Activated CD4-positive, alpha-beta T cell treated with anti-CD3 and anti-CD28 coated beads, Interleukin-10, Interleukin-2, amounts not matched to agents 100 ng/mL and 50 ng/mL, durations not matched to agents 16 hours and 8 hours (primary cell): ENCODE data around the gene MAP6.

Experiments used
- DNase-seq: peaks from one replicate; pipeline ENCODE4 v3.0.0-alpha.2; 2020

MAP6 gene

DNA sequence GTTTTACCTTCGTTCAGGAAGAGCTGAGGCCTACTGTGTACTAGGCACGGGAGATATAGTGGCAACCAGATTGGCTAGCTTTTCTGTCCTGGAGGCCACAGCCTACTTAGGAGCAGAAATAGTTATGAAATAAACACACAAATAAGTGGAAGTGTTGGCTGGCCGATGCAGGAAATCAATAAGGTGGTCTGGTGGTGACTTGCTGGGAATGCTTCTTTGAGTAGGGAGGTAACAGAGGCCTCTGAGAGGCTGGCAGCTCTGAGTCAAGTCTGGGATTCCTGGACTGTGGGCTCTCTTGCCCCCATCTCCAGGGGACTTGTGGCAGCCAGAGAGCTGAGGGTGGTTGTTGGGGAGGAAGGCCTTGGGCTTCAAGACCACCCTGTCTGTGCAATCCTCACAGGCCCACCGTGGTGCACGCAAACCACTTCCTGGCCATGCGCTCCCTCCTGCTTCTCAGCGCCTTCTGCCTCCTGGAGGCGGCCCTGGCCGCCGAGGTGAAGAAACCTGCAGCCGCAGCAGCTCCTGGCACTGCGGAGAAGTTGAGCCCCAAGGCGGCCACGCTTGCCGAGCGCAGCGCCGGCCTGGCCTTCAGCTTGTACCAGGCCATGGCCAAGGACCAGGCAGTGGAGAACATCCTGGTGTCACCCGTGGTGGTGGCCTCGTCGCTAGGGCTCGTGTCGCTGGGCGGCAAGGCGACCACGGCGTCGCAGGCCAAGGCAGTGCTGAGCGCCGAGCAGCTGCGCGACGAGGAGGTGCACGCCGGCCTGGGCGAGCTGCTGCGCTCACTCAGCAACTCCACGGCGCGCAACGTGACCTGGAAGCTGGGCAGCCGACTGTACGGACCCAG lies 102.7 kb downstream of the MAP6 start:
- DNase-seq: no peak

- no peak for DNase-seq
Measured at GRCh38 chr11:75565221-75565814, 103.5 kb downstream of the MAP6 start.

DNA sequence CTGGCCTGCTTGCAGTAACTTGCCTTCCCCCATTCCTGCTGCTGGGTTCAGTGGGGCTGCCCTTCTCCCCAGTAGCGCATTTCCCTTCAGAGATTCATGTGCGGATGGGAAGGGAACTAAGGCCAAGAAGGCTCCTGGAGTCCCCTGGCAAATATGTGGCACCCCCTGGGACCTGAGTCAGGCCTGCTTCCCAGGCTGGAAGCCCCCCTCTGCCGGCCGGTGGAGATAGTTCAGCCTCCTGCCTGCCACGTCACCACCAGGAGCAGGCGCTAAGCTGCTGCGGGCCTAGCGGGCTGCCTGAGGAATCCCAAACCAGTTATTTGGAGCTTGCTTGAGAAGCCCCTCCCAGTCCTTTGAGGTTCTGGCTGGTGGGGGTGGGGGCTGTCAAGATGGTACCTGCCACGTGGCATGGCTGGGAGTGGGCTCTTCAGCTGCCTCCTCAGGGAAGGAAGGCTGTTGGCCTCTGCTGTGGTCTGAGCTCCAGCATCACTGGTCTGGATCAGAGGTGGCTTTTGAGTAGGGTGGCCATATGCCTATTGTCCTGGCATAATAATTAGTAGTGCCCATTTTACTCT lies 104.8 kb downstream of the MAP6 start:
- no peak for DNase-seq

DNA sequence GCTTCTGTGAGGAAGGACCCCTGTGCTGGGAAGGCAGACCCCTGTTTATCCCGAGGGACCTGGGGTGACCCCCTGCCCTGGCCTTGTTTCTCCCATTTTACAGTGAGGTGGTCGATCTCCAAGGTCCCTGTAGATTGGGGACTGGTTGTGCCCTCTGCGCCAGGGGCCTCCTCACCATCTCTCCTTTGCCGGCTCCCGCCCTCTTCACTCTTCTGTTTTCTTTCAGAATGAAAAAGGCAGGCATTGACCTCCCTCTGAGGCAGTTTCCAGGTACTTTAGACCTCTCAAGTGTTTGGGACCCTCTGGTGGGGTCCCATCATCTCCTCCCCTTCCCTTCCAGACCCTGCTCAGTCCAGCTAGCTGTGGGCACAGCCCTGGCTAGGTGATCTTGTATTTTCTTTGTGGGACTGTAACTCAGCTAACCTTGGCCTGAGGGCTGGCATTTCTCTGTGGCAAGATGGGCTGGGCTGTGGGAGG lies 105.3 kb downstream of the MAP6 start:
- DNase-seq: no peak

GRCh38 chr11:75562836-75563484 lies 105.9 kb downstream of the MAP6 start:
- DNase-seq: no peak

DNA sequence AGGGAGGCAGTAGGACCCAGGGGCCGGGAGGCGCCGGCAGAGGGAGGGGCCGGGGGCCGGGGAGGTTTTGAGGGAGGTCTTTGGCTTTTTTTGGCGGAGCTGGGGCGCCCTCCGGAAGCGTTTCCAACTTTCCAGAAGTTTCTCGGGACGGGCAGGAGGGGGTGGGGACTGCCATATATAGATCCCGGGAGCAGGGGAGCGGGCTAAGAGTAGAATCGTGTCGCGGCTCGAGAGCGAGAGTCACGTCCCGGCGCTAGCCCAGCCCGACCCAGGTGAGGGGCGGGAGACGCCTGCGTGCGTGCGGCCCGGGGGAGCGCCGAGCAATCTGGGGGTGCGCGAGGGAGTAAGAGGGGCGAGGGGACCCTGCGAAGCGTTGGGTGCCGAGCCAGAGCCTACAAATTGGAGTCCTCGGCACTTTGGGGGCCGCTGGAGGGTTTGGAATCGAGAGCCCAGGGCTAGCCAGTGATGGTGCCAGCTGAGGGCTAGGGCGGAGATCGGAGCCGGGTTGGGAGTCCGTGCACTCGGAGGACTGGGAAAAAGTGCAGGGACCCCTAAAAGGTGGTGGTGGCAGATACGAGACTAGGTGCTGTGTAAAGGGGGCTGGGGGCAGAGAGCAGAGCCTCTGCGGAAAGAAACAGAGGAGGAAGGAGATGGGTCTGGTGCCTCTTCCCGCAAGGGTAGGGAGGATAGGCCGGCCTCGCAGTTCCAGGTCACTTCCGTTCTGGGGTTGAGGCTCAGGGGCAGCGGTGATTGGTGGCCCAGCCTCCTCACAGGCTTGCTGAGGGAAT lies 106.6 kb downstream of the MAP6 start, which contains the start of gene SERPINH1:
Gene SERPINH1 (plus strand): TSS at position 206 of the 788 bp plus-strand sequence. CDS start 4,097 bp downstream, outside the sequence.
- peak; percentile 87 for DNase-seq

DNA sequence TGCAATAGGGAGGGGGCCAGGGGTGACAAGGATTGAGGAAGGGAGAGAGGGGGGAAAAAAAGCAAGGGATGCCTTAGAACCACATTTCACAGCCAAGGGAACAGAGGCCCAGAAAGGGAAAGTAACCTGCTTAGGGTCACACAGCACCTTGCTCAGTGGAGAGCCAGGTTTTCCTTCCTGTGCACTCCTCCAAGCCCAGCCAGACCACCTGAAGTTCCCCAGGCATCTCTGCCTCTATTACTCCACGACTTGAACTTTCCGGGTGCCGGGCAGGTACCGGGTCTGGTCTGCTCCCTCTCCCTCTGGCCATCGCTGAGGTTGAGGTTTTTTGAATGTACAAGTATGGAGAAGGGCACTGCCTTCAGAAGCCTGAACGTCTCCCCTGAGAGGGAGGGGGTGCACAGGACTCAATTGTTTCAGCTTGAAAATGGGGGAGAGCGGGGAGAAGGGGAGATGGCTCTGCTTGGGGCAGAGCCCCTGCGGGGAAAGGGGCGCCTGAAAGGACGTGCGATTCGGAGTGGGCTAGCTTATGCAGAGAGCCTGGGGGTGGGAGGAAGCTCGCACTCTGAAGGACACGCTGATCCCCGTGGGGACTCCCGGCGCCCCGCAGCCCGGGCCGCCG lies 107.3 kb downstream of the MAP6 start:
- no peak for DNase-seq

- DNase-seq: no peak
Measured at GRCh38 chr11:75560644-75561043, 108.2 kb downstream of the MAP6 start.

- no peak for DNase-seq
Measured at GRCh38 chr11:75558939-75559843, 109.6 kb downstream of the MAP6 start.

- DNase-seq: no peak
Measured at GRCh38 chr11:75557666-75558494, 111.0 kb downstream of the MAP6 start.

DNA sequence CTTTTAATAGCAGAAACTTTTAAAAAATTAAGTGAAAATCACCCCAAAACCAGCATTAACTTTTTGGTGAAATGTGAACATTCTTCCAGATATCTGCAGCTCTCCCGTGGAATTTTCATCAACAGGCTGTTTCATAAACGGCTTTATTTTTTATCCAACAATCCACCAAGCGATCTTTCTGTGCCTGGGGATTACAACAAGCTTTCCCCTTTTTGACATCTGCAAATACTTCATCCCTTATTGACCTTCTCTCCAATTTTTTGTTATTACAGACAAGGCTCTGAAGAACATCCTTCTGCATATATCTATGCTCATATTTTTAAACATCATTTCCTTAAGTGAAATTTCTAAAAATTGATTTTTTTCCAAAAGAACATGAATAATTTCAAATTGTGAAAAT lies 112.6 kb downstream of the MAP6 start:
- no peak for DNase-seq

DNA sequence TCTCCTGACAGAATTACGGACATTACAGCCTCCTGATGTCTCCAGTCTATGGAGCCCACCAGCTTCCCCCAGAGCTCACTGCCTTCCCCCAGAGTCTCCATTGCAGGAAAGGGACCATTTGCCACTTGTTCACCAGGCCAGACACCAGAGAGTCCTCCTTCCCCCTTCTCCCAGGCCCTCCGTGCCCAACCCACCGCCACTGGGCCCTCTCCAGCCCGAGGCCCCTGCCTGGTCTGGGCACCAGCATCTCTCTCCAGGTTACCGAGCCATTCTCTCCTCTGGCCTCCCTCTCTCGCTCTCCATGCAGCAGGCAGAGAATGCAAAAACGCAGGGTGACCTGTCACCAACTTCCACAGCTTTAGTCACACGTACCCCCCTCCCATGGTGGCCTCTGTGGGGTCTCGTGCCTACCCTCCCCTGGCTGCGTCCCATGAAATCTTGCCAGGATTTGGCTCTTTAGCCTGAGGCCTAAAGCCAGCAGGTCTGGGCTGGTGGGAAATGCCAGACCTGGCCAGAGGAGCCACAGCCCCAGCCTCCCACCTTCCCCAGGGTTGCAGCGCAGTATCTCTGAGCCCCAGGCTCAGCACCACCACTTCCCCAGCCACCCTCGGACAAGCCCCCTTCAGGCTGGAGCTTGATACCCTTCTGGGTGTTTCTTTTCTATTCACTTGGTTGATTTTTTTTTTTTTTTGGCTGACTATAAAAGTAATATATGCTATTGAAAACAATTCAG lies 113.6 kb downstream of the MAP6 start:
- DNase-seq: no peak

DNA sequence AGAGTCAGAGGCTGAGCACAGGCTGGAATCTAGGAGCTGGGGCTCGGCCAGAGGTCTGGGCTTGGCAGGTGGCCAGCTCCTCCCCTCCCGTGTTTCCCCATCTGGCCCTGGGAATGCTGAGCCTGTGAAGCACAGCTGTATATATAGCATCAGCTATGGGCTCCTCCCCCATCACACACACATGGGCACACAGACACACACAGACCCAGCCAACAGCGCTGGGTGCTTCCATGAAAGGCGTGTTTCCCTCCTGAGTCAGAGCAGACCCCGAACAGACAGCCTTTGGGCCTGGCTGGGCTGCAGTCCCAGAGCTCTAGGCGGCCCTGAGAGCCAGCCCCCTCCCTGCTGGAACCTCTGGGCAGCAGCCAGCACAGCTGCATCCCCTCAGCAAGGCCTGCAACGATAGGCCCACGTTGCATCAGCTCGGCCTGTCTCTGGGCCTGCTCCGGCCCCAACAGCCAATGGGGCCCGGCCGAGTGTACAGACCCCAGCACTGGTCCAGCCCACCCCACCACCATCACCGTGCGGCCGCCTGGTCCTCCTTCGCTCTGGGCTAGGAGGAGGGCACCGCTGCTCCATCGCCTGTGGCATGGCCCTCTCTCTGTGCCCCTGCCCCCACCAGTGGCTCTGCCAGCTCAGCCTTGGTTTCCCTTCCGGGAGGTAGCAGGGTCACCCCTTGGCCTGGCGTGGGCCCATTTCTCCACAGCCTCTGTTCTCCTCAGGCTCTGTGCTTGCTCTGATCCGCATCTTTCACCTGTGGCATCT lies 114.4 kb downstream of the MAP6 start:
- DNase-seq: no peak

DNA sequence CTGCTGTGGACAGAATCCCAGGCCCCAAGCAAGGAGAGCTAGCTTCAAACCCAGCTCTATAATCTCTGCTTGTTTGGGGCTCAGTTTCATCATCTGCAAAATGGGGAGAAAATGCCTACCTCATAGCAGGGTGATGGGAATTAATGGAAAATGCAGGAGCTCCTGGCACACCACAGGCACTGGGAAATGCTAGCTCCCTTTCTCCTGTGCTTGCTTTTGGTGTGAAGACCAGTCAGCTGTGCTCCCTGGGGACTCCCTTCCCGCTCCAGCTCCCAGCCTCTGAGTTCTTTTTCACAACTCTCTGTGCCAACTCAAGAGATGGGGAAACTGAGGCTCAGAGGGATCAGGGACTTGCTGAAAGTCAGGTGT lies 115.0 kb downstream of the MAP6 start:
- DNase-seq: no peak

DNA sequence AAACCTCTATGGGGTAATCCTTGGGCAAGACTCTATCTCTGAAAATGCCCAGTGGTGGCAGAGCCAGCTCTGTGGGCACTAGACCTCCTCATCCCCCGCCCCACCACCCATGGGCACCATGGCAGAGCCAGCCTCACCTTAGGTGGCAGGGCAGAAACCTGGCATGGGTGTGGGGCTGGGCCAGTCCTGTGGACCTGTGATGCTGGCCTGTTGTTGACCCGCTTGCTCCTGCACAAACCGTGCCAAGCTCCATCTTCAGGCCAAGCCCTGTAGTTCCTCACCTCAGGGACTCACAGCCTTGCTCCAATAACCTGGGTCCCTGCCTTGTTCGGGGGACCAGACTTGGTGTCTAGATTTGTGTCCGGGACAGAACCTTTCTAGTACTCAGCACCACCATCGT lies 115.7 kb downstream of the MAP6 start:
- DNase-seq: no peak

DNA sequence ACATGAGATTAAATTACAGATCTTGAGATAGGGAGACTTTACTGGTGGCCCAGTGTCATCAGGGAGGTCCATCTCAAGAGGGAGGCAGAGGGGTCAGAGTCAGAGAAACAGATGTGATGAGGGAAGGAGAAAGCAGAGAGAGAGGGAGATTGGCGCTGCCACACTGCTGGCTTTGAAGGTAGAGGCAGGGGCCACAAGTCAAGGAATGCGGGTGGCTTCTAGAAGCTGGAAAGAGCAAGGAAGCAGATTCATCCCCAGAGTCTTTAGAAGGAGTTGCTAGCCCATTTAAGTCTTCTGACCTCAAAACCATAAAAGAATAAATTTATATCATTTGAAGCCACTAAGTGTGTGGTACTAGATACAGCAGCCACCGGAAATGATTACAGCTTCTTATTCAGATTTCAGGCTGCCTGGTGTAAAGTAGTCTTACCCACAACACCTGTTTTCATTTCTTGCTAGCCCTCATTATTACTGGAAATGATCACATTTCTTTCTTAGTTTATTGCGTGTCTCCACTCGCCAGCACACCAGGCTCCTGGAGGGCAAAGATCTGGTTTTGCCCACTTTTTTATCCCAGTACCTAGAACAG lies 119.4 kb downstream of the MAP6 start:
- peak; percentile 28 for DNase-seq

DNA sequence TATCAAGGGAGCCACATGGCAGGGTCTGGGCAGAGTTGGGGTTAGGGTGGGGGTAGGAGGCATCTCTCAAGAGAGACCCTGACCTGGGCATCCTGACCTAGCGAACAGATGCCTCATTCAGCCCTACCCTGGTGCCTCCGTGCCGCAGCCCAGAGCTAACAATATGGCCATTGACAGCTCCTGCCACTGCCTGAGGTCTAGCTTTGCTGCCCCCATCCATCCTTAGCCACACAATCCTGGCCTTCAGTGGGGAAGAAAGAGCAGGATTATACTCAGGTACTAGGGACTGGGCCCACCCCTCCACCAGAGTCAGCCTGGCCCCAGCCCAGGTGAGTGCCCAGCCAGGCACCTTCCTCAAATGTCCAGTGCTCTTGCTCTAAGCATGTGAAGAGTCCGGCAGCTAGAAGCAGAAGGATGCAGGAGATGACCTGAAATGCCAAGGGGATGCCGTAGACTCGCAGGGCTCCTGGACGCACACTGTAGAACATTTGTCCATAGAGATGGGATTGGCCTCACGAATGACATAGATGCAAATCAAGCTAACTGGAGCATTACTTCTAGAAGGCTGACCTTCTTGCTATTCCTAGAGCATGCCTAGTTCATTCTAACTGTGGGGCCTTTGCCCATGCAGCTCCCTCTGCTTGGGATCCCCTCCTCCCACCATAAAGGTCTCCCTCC lies 120.1 kb downstream of the MAP6 start:
- no peak for DNase-seq
